DND-41 (cell line): Measurements from ENCODE around the gene HSCB.

ENCODE experiments used
- ATAC-seq: fragments of 200-7000 bp; cut with Tn5 transposase; 3 replicates; pipeline ENCODE4 v1.9.1; 2021; ENCODE audit warnings: low read depth; ENCODE audit not compliant: insufficient read depth
- DNase-seq: peaks from one replicate; pipeline ENCODE4 v3.0.0-alpha.2; 2020
- H2AFZ ChIP-seq: 2 replicates; pipeline ENCODE4 v1.6.0; 2012; ENCODE audit warnings: low read depth, low read length
- H3K27ac ChIP-seq: 2 replicates; pipeline ENCODE4 v1.5.1; 2012; ENCODE audit warnings: low read length, inconsistent platforms
- H3K27me3 ChIP-seq: fragments of 200-600 bp; sonication (generic); 2 replicates; pipeline ENCODE4 v1.6.0; 2012; ENCODE audit warnings: low read length, mild to moderate bottlenecking, inconsistent platforms; ENCODE audit not compliant: insufficient read depth, poor library complexity
- H3K36me3 ChIP-seq: 2 replicates; pipeline ENCODE4 v1.5.1; 2012; ENCODE audit warnings: low read length, inconsistent platforms; ENCODE audit not compliant: insufficient read depth
- H3K4me1 ChIP-seq: 2 replicates; pipeline ENCODE4 v1.5.1; 2012; ENCODE audit warnings: mild to moderate bottlenecking, low read length; ENCODE audit not compliant: insufficient read depth
- H3K4me2 ChIP-seq: 2 replicates; pipeline ENCODE4 v1.6.0; 2012; ENCODE audit warnings: mild to moderate bottlenecking, moderate library complexity, low read length, inconsistent platforms; ENCODE audit not compliant: insufficient read depth
- H3K4me3 ChIP-seq, 2 experiments: fragments of 200-600 bp in 1 of 2; shearing (Covaris generic) in 1 of 2; 2 replicates each; pipeline ENCODE4 v1.5.1; 2012 to 2016; ENCODE audit warnings: inconsistent platforms in 2 of 2, low read length in 2 of 2, mild to moderate bottlenecking in 2 of 2, low read depth in 1 of 2, moderate library complexity in 1 of 2
- H3K79me2 ChIP-seq: 2 replicates; pipeline ENCODE4 v1.6.0; 2012; ENCODE audit warnings: low read length, inconsistent platforms; ENCODE audit not compliant: insufficient read depth
- H3K9ac ChIP-seq: 2 replicates; pipeline ENCODE4 v1.6.0; 2012; ENCODE audit warnings: low read depth, mild to moderate bottlenecking, inconsistent platforms, low read length, moderate library complexity
- H3K9me3 ChIP-seq: 2 replicates; pipeline ENCODE4 v1.5.1; 2012; ENCODE audit warnings: low read length, moderate library complexity, mild to moderate bottlenecking, inconsistent platforms; ENCODE audit not compliant: insufficient read depth, severe bottlenecking
- H4K20me1 ChIP-seq: 2 replicates; pipeline ENCODE4 v1.6.0; 2012; ENCODE audit warnings: low read length; ENCODE audit not compliant: insufficient read depth
- CTCF ChIP-seq: IDR thresholded peaks from 2 replicates; pipeline ENCODE4 v1.5.1; 2012; ENCODE audit warnings: borderline replicate concordance, low read length, moderate library complexity, mild to moderate bottlenecking; ENCODE audit not compliant: poor library complexity, severe bottlenecking; ENCODE audit errors: extremely low read depth
- EZH2 ChIP-seq: IDR thresholded peaks from 3 replicates; pipeline ENCODE4 v1.6.1; 2012; ENCODE audit warnings: borderline replicate concordance, low read depth, mild to moderate bottlenecking, moderate library complexity, low read length, inconsistent platforms; ENCODE audit not compliant: severe bottlenecking

The HSCB gene

GRCh38 chr22:28788601-28789000, 46.8 kb downstream of the HSCB start:
- Histone ChIP-seq H3K36me3 (peaks cover 76% of the 10 kb centered on the region), H3K4me3 (no peak overlapping the region), H3K27me3 (no peaks in the 10 kb centered on the region), H3K9me3 (no peaks in the 10 kb centered on the region), H2AFZ (no peak overlapping the region), H4K20me1 (peaks cover 21% of the 10 kb centered on the region; the same call in 1 of the 2 replicates), H3K4me2 (no peak overlapping the region), H3K4me1 (peaks cover 48% of the 10 kb centered on the region), H3K9ac (no peak overlapping the region), H3K27ac (no peak overlapping the region), H3K79me2 (peaks cover 76% of the 10 kb centered on the region)
- ATAC-seq (no peak), DNase-seq (no peak)
- no peak for TF ChIP-seq CTCF
- no peak for TF ChIP-seq EZH2

DNA sequence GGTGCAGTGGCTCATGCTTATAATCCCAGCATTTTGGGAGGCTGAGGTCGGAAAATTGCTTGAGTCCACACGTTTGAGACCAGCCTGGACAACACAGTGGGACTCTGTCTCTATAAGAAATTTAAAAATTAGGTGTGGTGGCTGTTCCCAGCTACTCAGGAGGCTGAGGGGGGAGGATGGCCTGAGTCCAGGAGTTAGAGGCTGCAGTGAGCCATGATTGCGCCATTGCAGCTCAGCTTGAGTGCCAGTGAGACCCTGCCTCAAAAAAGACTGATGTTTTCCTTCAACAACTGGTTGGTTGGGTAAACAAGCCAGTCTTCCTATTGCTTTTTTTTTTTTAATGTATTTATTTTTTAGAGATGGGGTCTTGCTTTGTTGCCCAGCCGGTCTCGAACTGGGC, 49.3 kb downstream of the HSCB start:
- Histone ChIP-seq H2AFZ (no peak overlapping the region), H3K79me2 (peaks cover 77% of the 10 kb centered on the region), H3K4me3 (no peak overlapping the region), H3K9me3 (no peaks in the 10 kb centered on the region), H3K9ac (peak overlapping the region; percentile 13), H3K4me1 (peaks cover 73% of the 10 kb centered on the region), H3K36me3 (peaks cover 76% of the 10 kb centered on the region), H3K27ac (peak overlapping the region; percentile 87), H4K20me1 (peaks cover 42% of the 10 kb centered on the region), H3K4me2 (peak overlapping the region; percentile 39), H3K27me3 (no peaks in the 10 kb centered on the region)
- DNase-seq (no peak), ATAC-seq (no peak)
- TF ChIP-seq EZH2: no peak
- TF ChIP-seq CTCF: no peak

GRCh38 chr22:28791841-28792490, 50.1 kb downstream of the HSCB start:
- Histone ChIP-seq H3K79me2 (peaks cover 77% of the 10 kb centered on the region), H3K27ac (peak overlapping the region; percentile 87), H3K27me3 (no peaks in the 10 kb centered on the region), H3K9me3 (no peaks in the 10 kb centered on the region), H2AFZ (no peak overlapping the region), H3K4me2 (peak overlapping the region; percentile 47), H3K4me3 (no peak overlapping the region), H4K20me1 (peaks cover 46% of the 10 kb centered on the region), H3K9ac (peak overlapping the region; percentile 43), H3K4me1 (peaks cover 82% of the 10 kb centered on the region), H3K36me3 (peaks cover 76% of the 10 kb centered on the region)
- ATAC-seq: peak; percentile 69
- peak; percentile 41 for DNase-seq
- TF ChIP-seq CTCF (no peak), EZH2 (no peak)
